ENCODE data around the gene FAM83B.

Gene FAM83B

GRCh38 chr6:54801669-54802068, 44.9 kb upstream of the FAM83B start (continued):
- TF ChIP-seq ZNF311 (tag by site-specific recombination; IDR thresholded peaks at IDR 0.05; ENCODE audit: borderline replicate concordance) = no peak
- TF ChIP-seq HOXC10 (CRISPR knock-in tag; IDR thresholded peaks at IDR 0.05) = no peak
- no peak for TF ChIP-seq ZNF362 (tag by site-specific recombination; IDR thresholded peaks at IDR 0.05)
- peak; percentile 4 for TF ChIP-seq ZNF510 (tag by site-specific recombination; IDR thresholded peaks at IDR 0.05; ENCODE audit: insufficient replicate concordance)
- TF ChIP-seq ZSCAN5A (tag by site-specific recombination; IDR thresholded peaks at IDR 0.05) = no peak
- TF ChIP-seq OVOL3 (tag by site-specific recombination; IDR thresholded peaks at IDR 0.05) = no peak
- peak; percentile 96 for TF ChIP-seq SP7 (tag by site-specific recombination; IDR thresholded peaks at IDR 0.05)
- no peak for TF ChIP-seq GLI4 (tag by site-specific recombination; IDR thresholded peaks at IDR 0.05)
- TF ChIP-seq ZNF791 (tag by site-specific recombination; IDR thresholded peaks at IDR 0.05) = no peak
- TF ChIP-seq ZXDB (tag by site-specific recombination; IDR thresholded peaks at IDR 0.05) = 0 out of 2 replicates have a peak, but pooled peaks have one; percentile 37
- TF ChIP-seq ZNF704 (tag by site-specific recombination; IDR thresholded peaks at IDR 0.05) = no peak
- no peak for TF ChIP-seq ZNF677 (tag by site-specific recombination; IDR thresholded peaks at IDR 0.05)
- no peak for TF ChIP-seq ZNF48 (tag by site-specific recombination; IDR thresholded peaks at IDR 0.05)
- TF ChIP-seq BCL11B (tag by site-specific recombination; IDR thresholded peaks at IDR 0.05; ENCODE audit: low read depth) = no peak
- TF ChIP-seq PRDM1 (tag by site-specific recombination; IDR thresholded peaks at IDR 0.05) = no peak
- TF ChIP-seq ZNF747 (tag by site-specific recombination; IDR thresholded peaks at IDR 0.05) = no peak
- TF ChIP-seq GFI1B (tag by site-specific recombination; IDR thresholded peaks at IDR 0.05) = peak; percentile 75
- no peak for TF ChIP-seq ZNF354C (tag by site-specific recombination; IDR thresholded peaks at IDR 0.05; ENCODE audit: borderline replicate concordance, low read depth)
- peak; percentile 70 for TF ChIP-seq ZNF394 (tag by site-specific recombination; IDR thresholded peaks at IDR 0.05; ENCODE audit: borderline replicate concordance)
- no peak for TF ChIP-seq ZFP69B (tag by site-specific recombination; IDR thresholded peaks at IDR 0.05)
- TF ChIP-seq GLIS2 (tag by site-specific recombination; IDR thresholded peaks at IDR 0.05) = no peak
- TF ChIP-seq ZNF561 (tag by site-specific recombination; IDR thresholded peaks at IDR 0.05; ENCODE audit: borderline replicate concordance) = peak; percentile 48; the same call in 1 of the 2 replicates
- TF ChIP-seq ZNF148 (tag by site-specific recombination; IDR thresholded peaks at IDR 0.05; ENCODE audit: borderline replicate concordance) = no peak
- peak; percentile 62 for TF ChIP-seq PRDM6 (tag by site-specific recombination; IDR thresholded peaks at IDR 0.05)
- TF ChIP-seq ZSCAN4 (tag by site-specific recombination; IDR thresholded peaks at IDR 0.05) = 0 out of 2 replicates have a peak, but pooled peaks have one; percentile 25
- TF ChIP-seq PBX3 (CRISPR knock-in tag; IDR thresholded peaks at IDR 0.05) = no peak
- no peak for TF ChIP-seq REPIN1 (tag by site-specific recombination; IDR thresholded peaks at IDR 0.05; ENCODE audit: low read depth)
- TF ChIP-seq ZNF16 (tag by site-specific recombination; IDR thresholded peaks at IDR 0.05; ENCODE audit: low read depth) = no peak
- peak; percentile 84 for TF ChIP-seq KLF10 (tag by site-specific recombination; IDR thresholded peaks at IDR 0.05)
- peak; percentile 25 for TF ChIP-seq SP2 (tag by site-specific recombination; IDR thresholded peaks at IDR 0.05)
- TF ChIP-seq ZNF302 (tag by site-specific recombination; IDR thresholded peaks at IDR 0.05; ENCODE audit: low read depth) = no peak
- peak; percentile 96 for TF ChIP-seq ZNF558 (tag by site-specific recombination; IDR thresholded peaks at IDR 0.05)

Measured in HEK293 (cell line).